BJ (cell line): Measurements from ENCODE around the gene GRIK2. TPM values are rescaled to one million over a fixed set of nuclear protein-coding genes. Genes with fewer than 3 reads are reported as not detected.

Experiments
- CTCF ChIA-PET: fragments of 350-600 bp; formaldehyde crosslinking; extraction: SDS; loops from one replicate; lab custom pipeline; 2021; ENCODE audit warnings: antibody characterized with exemption, inconsistent platforms; lab: Yijun Ruan, JAX
- POLR2A ChIA-PET: fragments of 300-600 bp; sonication (Branson Sonifier 250); formaldehyde crosslinking; extraction: SDS; loops from one replicate; lab custom pipeline; 2021; ENCODE audit warnings: antibody characterized with exemption; lab: Charles Lee
- DNase-seq: peaks from one replicate; pipeline ENCODE4 v3.0.0-alpha.2; 2011; ENCODE audit warnings: low read depth
- H3K27me3 ChIP-seq: 2 replicates; pipeline ENCODE4 v1.6.0; 2011; ENCODE audit warnings: low read length; ENCODE audit not compliant: control insufficient read depth, insufficient read depth
- H3K36me3 ChIP-seq: 2 replicates; pipeline ENCODE4 v1.5.1; 2011; ENCODE audit warnings: low read length; ENCODE audit not compliant: control insufficient read depth, insufficient read depth
- H3K4me3 ChIP-seq: 2 replicates; pipeline ENCODE4 v1.5.1; 2011; ENCODE audit warnings: low read depth, mild to moderate bottlenecking, control low read depth, low read length
- polyA plus RNA-seq: library from polyadenylated mRNA; depleted of rRNA; stranded (reverse); fragments of >200 nt; gene quantifications from 2 replicates; pipeline ENCODE4 v1.2.3, GENCODE V29; 2011
- TF ChIP-seq, protein P1 (sequence below): IDR thresholded peaks from 2 replicates; pipeline ENCODE4 v1.5.1; 2011; ENCODE audit warnings: low read depth, mild to moderate bottlenecking, control low read depth, inconsistent platforms, low read length, moderate library complexity; ENCODE audit not compliant: insufficient read depth

The GRIK2 gene
- polyA plus RNA-seq, 1 experiment = 23.0 TPM

DNA sequence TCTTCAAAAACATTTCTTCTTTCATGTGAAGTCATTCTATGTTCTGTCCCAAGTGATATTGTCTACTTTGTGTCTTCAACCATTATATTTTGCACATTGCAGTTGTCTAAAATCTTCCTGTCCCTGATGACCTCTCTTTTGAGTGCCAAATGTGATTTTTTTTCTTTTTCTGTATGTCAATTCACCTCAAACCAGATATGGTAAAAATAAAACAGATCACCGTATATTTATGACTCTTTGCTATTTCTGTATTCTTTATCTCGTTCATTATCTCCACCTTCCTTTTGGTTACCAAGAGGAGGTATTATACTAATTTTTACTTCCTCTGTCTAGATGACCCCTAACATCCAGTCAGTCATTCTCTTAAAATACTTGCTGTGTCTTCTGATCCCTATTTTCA, 165.2 kb downstream of the GRIK2 start:
- DNase-seq = no peak
- ChIA-PET CTCF (no interaction called here), POLR2A (interaction anchor here (0.7 kb wide), 1 partner anchor 104 kb away, joined by 3 read pairs; no protein-coding TSS in a partner anchor)
- no peaks in the 10 kb centered on the region for H3K36me3 ChIP-seq
- H3K4me3 ChIP-seq = no peak overlapping the region
- no peaks in the 10 kb centered on the region for H3K27me3 ChIP-seq
- TF ChIP-seq, protein P1, sequence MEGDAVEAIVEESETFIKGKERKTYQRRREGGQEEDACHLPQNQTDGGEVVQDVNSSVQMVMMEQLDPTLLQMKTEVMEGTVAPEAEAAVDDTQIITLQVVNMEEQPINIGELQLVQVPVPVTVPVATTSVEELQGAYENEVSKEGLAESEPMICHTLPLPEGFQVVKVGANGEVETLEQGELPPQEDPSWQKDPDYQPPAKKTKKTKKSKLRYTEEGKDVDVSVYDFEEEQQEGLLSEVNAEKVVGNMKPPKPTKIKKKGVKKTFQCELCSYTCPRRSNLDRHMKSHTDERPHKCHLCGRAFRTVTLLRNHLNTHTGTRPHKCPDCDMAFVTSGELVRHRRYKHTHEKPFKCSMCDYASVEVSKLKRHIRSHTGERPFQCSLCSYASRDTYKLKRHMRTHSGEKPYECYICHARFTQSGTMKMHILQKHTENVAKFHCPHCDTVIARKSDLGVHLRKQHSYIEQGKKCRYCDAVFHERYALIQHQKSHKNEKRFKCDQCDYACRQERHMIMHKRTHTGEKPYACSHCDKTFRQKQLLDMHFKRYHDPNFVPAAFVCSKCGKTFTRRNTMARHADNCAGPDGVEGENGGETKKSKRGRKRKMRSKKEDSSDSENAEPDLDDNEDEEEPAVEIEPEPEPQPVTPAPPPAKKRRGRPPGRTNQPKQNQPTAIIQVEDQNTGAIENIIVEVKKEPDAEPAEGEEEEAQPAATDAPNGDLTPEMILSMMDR = no peak

DNA sequence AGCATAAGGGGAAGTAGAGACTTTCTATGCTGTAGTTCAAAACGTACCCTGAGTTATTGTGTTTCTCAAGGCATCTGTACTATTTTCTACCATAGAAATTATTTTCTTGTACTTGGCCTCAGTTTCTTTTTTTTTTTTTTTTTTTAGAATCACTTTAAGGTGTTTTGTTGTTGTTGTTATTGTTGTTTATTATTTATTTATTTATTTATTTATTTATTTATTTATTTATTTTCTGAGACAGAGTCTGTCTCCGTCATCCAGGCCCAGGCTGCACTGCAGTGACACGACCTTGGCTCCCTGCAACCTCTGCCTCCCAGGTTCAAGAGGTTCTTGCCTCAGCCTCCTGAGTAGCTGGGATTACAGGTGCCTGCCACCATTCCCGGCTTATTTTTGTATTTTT, 179.1 kb downstream of the GRIK2 start:
- Histone ChIP-seq H3K36me3 (no peaks in the 10 kb centered on the region), H3K4me3 (no peak overlapping the region), H3K27me3 (no peaks in the 10 kb centered on the region)
- POLR2A ChIA-PET = no interaction called here
- DNase-seq = no peak
- CTCF ChIA-PET = no interaction called here
- TF ChIP-seq, protein P1 = no peak

DNA sequence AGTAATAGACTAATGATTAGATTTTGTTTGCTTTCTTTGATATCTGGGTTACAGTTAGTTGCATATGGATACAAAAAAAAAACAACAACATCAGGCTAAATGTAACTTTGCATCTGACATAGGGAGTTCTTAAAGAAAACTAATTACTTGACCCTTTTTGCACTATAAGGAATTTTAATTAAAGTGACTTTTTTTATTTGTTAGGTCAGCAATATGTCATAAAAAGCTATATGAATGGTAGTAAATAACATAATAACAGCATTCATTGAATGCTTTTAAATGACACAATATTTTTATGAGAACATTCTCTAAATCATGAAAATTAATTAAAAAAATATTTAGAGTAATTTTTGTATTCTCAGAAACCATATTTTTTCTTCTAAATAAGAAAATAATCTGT, 183.6 kb downstream of the GRIK2 start:
- no peak overlapping the region for H3K4me3 ChIP-seq
- H3K27me3 ChIP-seq = no peaks in the 10 kb centered on the region
- H3K36me3 ChIP-seq = no peaks in the 10 kb centered on the region
- no peak for DNase-seq
- CTCF ChIA-PET = interaction anchor here (1.2 kb wide), 1 partner anchor 9 kb away, joined by 3 read pairs; no protein-coding TSS in a partner anchor
- POLR2A ChIA-PET = no interaction called here
- TF ChIP-seq, protein P1 = no peak

DNA sequence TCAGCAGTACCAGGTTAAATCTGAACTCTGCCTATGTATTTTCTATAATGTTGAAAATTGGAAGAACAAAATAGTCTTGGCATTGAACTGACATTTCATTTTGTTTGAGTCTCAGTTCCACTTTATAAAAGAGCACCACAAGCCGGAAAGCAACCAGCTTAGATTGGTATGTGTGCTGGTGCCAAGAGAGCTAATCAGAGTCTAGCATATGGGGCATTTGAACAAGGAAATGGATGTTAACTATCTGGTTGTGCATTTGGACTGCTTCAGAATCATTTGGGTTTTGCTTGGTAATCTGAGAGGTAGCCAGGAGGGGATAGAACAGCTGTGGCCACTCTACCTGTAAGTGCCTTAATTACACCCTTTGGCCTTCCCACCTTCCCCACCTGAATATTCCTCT, 184.8 kb downstream of the GRIK2 start:
- ChIA-PET POLR2A (no interaction called here), CTCF (no interaction called here)
- TF ChIP-seq, protein P1 = no peak
- Histone ChIP-seq H3K4me3 (no peak overlapping the region), H3K27me3 (no peaks in the 10 kb centered on the region), H3K36me3 (no peaks in the 10 kb centered on the region)
- DNase-seq = no peak

DNA sequence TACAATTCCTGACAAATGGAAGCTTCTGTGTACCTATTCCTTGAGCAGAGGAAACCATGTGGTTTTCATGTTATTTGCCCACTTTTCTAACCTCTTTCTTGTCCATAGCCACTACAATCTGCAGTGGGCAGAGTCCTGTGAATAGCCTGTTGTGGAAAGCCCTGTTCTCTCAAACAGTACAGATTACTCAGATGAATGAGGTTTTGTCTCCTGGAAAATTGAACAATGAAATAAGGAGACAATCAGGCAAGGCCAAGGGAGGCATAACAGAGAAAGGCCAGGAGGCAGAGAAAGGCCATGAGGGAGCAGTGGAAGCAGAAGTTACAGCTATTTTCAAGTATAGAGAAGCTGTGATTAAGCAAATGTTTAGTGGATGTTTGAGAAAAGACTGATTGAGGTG, 189.3 kb downstream of the GRIK2 start:
- Histone ChIP-seq H3K36me3 (no peaks in the 10 kb centered on the region), H3K4me3 (no peak overlapping the region), H3K27me3 (no peaks in the 10 kb centered on the region)
- CTCF ChIA-PET = no interaction called here
- TF ChIP-seq, protein P1 = no peak
- POLR2A ChIA-PET = no interaction called here
- DNase-seq = no peak
